Kidney tubule cell (primary cell): ENCODE data around the gene AGXT.

Experiments
- DNase-seq: peaks from one replicate; pipeline ENCODE4 v3.0.0-alpha.2; 2018; ENCODE audit warnings: low spot score

Gene AGXT

GRCh38 chr2:240886678-240887609, 18.3 kb downstream of the AGXT start:
- no peak for DNase-seq

DNA sequence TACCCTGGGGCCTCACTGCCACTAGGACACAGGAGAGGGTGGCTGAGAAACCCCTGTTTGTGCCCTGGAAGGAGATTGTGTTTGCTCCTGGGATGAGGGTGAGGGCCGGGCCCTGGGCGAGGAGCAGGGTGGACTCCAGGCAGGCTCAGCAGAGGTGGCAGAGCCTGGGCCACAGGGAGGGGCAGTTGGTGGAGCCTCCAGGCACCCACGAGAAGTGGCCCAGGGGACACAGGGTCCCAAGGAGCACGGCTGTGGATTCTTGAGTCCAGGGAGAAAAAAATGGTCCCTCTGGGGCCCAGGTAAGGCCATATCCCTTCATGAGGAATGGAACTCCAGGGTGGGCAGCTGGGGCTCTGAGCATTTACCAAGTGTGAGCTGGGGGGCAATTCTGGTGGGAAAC, 19.0 kb downstream of the AGXT start:
- DNase-seq = no peak

GRCh38 chr2:240888130-240888889, 19.7 kb downstream of the AGXT start:
- DNase-seq = no peak

- no peak for DNase-seq
Observed at GRCh38 chr2:240888890-240889573, 20.4 kb downstream of the AGXT start.

DNA sequence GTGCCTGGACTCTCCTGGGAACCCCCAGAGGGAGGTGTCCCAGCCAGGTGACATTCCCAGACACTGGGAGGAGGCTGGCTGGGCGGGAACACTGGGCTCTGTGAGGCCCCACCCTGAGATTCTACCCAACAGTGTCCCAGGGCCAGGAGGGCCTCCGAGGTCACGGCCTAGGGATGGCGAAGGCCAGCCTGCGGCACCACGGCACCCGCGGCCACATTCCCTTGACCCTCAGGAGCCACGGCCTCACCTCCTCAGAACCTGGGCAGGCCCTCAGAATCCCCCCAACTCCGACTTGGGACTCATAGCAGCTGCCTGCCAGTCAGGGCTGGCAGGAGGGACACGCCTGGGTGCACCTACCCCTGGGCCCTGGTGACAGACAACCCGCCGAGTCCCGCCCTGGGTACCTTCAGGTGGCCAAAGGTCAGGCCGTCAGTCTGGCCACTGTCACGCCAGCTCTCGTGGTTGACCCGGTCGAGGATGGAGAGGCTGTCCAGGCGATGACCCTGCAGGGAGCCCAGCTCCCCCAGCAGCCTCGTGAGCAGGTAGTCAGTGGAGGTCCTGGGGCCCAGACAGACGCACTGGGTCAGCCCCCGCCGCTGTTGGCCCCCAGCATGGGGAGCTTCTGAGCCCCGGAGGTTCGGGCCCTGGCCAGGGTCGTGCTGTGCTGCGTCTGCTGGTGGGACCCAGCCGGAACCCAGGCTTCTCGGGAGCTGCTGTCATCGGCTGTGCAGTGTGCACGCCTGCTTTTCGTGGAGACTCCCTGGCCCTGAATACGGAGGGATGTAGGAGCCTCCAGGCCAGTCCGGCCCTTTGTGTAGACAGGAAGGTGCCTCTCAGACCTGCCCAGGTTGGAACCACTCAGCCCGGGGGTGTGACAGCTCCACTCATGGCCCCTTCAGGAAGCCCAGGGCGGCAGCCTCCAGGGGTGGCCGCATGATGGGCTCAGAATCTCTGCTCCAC, 21.3 kb downstream of the AGXT start:
- DNase-seq = no peak

DNA sequence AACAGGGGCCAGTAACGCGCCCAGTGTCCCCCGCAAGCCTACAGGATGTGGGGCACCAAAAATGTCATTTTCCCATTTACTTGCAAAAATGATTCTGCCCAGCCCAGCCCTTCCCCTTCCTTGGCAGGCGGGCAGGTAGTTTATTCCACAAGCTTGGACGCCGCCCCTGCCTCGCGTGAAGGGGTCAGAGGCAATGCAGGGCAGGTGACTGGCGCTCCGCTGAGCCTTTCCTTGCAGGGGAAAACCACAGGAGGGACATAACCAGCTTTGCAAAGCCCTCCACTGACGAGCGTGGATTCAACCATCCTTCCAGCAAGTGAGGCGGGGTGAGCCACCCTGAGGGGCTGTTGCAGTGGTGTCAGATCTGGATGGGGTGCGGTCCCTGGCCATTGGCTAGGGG, 22.1 kb downstream of the AGXT start:
- no peak for DNase-seq

- no peak for DNase-seq
Observed at GRCh38 chr2:240891492-240892340, 23.1 kb downstream of the AGXT start.

GRCh38 chr2:240892356-240892755, 23.7 kb downstream of the AGXT start:
- no peak for DNase-seq

- no peak for DNase-seq
Observed at GRCh38 chr2:240892925-240893324, 24.3 kb downstream of the AGXT start.

- peak; percentile 83 for DNase-seq
Observed at GRCh38 chr2:240893363-240893844, 24.8 kb downstream of the AGXT start.

DNA sequence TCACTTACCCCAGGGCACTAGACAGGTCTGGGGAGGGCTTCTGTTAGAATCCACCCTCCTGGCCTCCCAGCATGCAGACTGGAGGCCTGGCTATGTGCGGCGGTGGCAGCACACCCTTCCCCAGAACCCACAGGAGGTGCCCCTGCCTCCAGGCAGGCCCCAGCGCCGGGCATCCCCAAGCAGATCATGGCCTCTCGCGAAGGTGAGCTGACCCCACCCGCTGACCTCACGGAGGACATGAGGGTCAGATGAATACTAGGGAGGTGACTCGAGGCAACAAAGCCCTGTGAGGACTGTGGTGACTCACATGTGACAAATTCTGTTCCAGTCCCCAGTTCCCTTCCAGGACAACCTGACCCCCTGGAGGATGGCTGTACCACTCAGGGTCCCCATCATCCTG, 25.4 kb downstream of the AGXT start:
- peak; percentile 60 for DNase-seq

- DNase-seq = no peak
Observed at GRCh38 chr2:240894836-240895558, 26.4 kb downstream of the AGXT start.

GRCh38 chr2:240895656-240896388, 27.2 kb downstream of the AGXT start, which contains the start of gene MAB21L4:
Gene MAB21L4, minus strand, starts transcription at chr2:240896156. Its CDS starts 159 bp downstream, at chr2:240895997.
- peak; percentile 88 for DNase-seq

GRCh38 chr2:240896394-240896793, 27.8 kb downstream of the AGXT start:
- no peak for DNase-seq

DNA sequence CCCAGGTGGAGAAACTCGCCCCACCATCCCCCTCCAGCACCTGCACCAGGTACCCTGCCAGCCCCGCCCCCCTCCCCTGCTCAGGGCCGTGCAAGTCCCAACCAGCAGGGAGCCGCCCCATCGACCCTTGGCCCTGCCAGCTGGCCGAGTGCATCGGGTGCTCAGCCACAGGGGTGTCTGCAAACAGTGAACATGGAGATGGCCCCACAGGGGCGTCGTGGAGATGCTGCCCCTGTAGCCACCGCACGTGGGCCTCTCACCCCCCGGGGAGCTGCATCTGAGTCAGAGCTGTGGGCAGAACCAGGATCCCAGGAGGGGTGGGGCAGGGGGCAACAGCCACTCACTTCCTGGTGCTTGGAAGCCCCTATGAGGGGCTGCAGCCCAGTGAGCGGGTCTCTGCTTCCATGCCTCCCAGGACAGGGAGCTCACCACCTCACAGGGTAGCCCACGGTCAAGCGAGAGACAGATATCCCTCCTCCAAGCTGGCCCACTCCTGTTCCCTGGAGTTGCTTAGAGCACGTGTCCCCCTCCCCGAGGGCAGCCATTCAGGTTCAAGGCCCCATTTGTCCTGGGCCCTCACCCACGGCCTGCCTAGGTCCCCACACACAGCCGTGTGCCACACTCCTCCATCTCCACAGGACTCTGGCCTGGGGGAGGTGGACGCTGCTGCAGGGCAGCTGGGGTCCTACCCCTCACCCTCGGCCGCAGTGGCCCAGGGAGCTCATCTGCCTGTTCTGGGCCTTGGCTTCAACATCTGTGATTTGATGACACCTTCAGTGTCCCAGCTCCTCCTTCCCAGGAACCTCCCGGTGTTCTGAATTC, 28.5 kb downstream of the AGXT start:
- peak; percentile 37 for DNase-seq

GRCh38 chr2:240898108-240898730, 29.6 kb downstream of the AGXT start:
- DNase-seq = peak; percentile 30

- DNase-seq = no peak
Observed at GRCh38 chr2:240898731-240899467, 30.3 kb downstream of the AGXT start.
